ENCODE data around the gene HS3ST3B1.

DNA sequence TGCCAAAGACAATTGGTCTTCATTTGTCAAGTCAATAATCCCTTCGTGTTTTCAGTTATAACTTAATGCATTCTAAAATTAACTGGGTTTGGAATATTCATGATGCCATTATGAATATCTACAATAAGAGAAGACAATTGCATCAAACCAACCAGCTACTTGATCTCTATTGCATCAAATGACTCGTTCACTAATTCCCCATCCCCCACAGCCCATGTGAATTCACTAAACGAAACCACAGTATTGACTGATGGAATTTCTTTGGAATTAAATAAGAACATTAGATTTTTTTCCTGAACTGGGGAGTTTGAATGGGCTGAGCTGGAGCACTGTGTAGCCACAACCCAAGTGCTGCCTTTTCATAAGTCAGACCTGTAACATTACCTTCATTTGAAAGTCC lies 65.3 kb downstream of the HS3ST3B1 start:
- TF ChIP-seq, protein P1, sequence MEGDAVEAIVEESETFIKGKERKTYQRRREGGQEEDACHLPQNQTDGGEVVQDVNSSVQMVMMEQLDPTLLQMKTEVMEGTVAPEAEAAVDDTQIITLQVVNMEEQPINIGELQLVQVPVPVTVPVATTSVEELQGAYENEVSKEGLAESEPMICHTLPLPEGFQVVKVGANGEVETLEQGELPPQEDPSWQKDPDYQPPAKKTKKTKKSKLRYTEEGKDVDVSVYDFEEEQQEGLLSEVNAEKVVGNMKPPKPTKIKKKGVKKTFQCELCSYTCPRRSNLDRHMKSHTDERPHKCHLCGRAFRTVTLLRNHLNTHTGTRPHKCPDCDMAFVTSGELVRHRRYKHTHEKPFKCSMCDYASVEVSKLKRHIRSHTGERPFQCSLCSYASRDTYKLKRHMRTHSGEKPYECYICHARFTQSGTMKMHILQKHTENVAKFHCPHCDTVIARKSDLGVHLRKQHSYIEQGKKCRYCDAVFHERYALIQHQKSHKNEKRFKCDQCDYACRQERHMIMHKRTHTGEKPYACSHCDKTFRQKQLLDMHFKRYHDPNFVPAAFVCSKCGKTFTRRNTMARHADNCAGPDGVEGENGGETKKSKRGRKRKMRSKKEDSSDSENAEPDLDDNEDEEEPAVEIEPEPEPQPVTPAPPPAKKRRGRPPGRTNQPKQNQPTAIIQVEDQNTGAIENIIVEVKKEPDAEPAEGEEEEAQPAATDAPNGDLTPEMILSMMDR (IDR thresholded peaks at IDR 0.05) = no peak
- no peak for TF ChIP-seq POLR2A (IDR thresholded peaks at IDR 0.05)
